ENCODE data around the gene CTCFL.

DNA sequence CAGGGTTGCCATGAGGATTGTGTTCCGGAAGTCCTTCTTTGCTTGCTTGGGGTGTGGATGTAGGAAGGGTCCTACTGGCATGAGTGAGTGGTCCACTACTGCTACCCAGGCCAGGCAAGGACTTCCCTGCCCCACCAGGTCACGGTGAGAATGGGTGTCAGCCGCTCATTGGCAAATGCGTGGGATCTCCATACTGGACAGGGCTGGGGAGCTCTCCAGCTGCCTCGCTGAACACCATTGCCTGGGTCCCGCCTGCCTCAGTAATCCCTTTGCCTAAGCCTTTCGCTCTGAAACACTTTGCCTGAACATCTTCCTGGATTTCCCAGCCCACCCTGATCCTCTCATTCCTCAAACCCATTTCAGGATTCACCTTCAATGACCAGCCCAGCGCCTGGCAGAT lies 59.5 kb downstream of the CTCFL start:
- TF ChIP-seq, protein P1, sequence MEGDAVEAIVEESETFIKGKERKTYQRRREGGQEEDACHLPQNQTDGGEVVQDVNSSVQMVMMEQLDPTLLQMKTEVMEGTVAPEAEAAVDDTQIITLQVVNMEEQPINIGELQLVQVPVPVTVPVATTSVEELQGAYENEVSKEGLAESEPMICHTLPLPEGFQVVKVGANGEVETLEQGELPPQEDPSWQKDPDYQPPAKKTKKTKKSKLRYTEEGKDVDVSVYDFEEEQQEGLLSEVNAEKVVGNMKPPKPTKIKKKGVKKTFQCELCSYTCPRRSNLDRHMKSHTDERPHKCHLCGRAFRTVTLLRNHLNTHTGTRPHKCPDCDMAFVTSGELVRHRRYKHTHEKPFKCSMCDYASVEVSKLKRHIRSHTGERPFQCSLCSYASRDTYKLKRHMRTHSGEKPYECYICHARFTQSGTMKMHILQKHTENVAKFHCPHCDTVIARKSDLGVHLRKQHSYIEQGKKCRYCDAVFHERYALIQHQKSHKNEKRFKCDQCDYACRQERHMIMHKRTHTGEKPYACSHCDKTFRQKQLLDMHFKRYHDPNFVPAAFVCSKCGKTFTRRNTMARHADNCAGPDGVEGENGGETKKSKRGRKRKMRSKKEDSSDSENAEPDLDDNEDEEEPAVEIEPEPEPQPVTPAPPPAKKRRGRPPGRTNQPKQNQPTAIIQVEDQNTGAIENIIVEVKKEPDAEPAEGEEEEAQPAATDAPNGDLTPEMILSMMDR (IDR thresholded peaks at IDR 0.05): no peak
- TF ChIP-seq POLR2AphosphoS5 (IDR thresholded peaks at IDR 0.05): no peak
